Transverse colon (tissue), 4 donors: ENCODE measurements around the gene KRT33A. TPM values are rescaled to one million over a fixed set of nuclear protein-coding genes. Genes with fewer than 3 reads are reported as not detected.

Experiments
- total RNA-seq, 4 donors: library from RNA; depleted of rRNA; stranded (reverse); fragments of >200 nt; gene quantifications; one replicate each; pipeline ENCODE4 v1.1.0, GENCODE V29; 2016

Gene KRT33A
- total RNA-seq, 4 donors from 2014 or later = not detected

Other genes with a start within 250 kb of the KRT33A start
- gene KRTAP4-16, start 248.6 kb downstream of the KRT33A start, total RNA-seq = not detected
- not detected for gene KRTAP4-9, start 245.4 kb downstream of the KRT33A start, total RNA-seq
- gene KRTAP4-11, start 232.5 kb downstream of the KRT33A start, total RNA-seq = not detected
- not detected for gene KRTAP4-12, start 226.6 kb downstream of the KRT33A start, total RNA-seq
- not detected for gene KRTAP4-6, start 210.3 kb downstream of the KRT33A start, total RNA-seq
- gene KRTAP4-5, start 201.0 kb downstream of the KRT33A start, total RNA-seq = not detected
- not detected for gene KRTAP4-4, start 190.1 kb downstream of the KRT33A start, total RNA-seq
- gene KRTAP4-3, start 182.6 kb downstream of the KRT33A start, total RNA-seq = not detected
- gene KRTAP4-2, start 172.6 kb downstream of the KRT33A start, total RNA-seq = not detected
- under 1 TPM in 1 of 4 donors, not detected in 3; 0.82 TPM for gene KRTAP4-1, start 165.9 kb downstream of the KRT33A start, total RNA-seq
- not detected for gene KRTAP9-1, start 160.9 kb downstream of the KRT33A start, total RNA-seq
- gene KRTAP9-2, start 124.2 kb downstream of the KRT33A start, total RNA-seq = not detected
- not detected for gene KRTAP9-3, start 118.4 kb downstream of the KRT33A start, total RNA-seq
- not detected for gene KRTAP9-8, start 112.8 kb downstream of the KRT33A start, total RNA-seq
- gene KRTAP9-4, start 101.1 kb downstream of the KRT33A start, total RNA-seq = not detected
- gene KRTAP9-9, start 95.4 kb downstream of the KRT33A start, total RNA-seq = not detected
- gene KRTAP9-6, start 85.5 kb downstream of the KRT33A start, total RNA-seq = not detected
- gene KRTAP9-7, start 75.1 kb downstream of the KRT33A start, total RNA-seq = not detected
- not detected for gene KRTAP29-1, start 48.0 kb downstream of the KRT33A start, total RNA-seq
- gene KRTAP16-1, start 41.5 kb downstream of the KRT33A start, total RNA-seq = not detected
- not detected for gene KRTAP17-1, start 35.1 kb downstream of the KRT33A start, total RNA-seq
- not detected for gene KRT33B, start 19.0 kb upstream of the KRT33A start, total RNA-seq
- gene KRT34, start 31.5 kb upstream of the KRT33A start, total RNA-seq = not detected
- not detected for gene KRT31, start 46.8 kb upstream of the KRT33A start, total RNA-seq
- gene KRT37, start 73.8 kb upstream of the KRT33A start, total RNA-seq = not detected
- gene KRT38, start 90.2 kb upstream of the KRT33A start, total RNA-seq = not detected
- gene KRT32, start 116.6 kb upstream of the KRT33A start, total RNA-seq = not detected
- gene KRT35, start 130.3 kb upstream of the KRT33A start, total RNA-seq = not detected
- gene KRT36, start 139.1 kb upstream of the KRT33A start, total RNA-seq = not detected
- gene KRT13, start 154.8 kb upstream of the KRT33A start, total RNA-seq = under 1 TPM in 1 of 4 donors, not detected in 3; 0.27 TPM
- gene KRT15, start 168.1 kb upstream of the KRT33A start, total RNA-seq = 10 to 100 TPM in 1 of 4 donors, 1 to 10 TPM in 2, under 1 TPM in 1; 0.80 to 17.6 (median 7.4) TPM
- 1,000 to 10,000 TPM in 3 of 4 donors, 100 to 1,000 TPM in 1; 788 to 3,666 (median 2,734) TPM for gene KRT19, start 177.5 kb upstream of the KRT33A start, total RNA-seq
- not detected for gene KRT9, start 221.2 kb upstream of the KRT33A start, total RNA-seq
- gene KRT14, start 236.1 kb upstream of the KRT33A start, total RNA-seq = under 1 TPM in 2 of 4 donors, not detected in 2; 0.32 to 0.68 TPM